HEK293 (cell line): ENCODE measurements around the gene PRRT3.

Source experiments
- CTCF ChIA-PET: fragments of 350-600 bp; formaldehyde crosslinking; extraction: SDS; loops from one replicate; lab custom pipeline; 2021; ENCODE audit warnings: antibody characterized with exemption; lab: Yijun Ruan, JAX
- POLR2A ChIA-PET: fragments of 300-600 bp; formaldehyde crosslinking; extraction: SDS; loops from one replicate; lab custom pipeline; 2020; ENCODE audit warnings: antibody characterized with exemption, inconsistent platforms; lab: Yijun Ruan, JAX
- H3K27ac ChIP-seq: fragments of 200-500 bp; sonication (Bioruptor generic); 2 replicates; pipeline ENCODE4 v1.5.1; 2014; ENCODE audit warnings: low read depth, low read length, control low read depth, inconsistent platforms; ENCODE audit errors: extremely low read depth
- H3K36me3 ChIP-seq, 2 experiments: fragments of 200-500 bp in 1 of 2; sonication (Bioruptor generic) in 1 of 2; 1 replicate in 1 of 2; 2 replicates in 1 of 2; pipeline ENCODE4 v1.5.1; 2014 to 2017; ENCODE audit warnings: inconsistent platforms in 2 of 2, low read length in 2 of 2; ENCODE audit not compliant: control insufficient read depth in 2 of 2, insufficient read depth in 1 of 2
- H3K4me1 ChIP-seq: fragments of 200-500 bp; sonication (Bioruptor generic); 2 replicates; pipeline ENCODE4 v1.5.1; 2014; ENCODE audit warnings: mild to moderate bottlenecking, low read length, inconsistent platforms; ENCODE audit not compliant: control insufficient read depth, insufficient read depth
- H3K4me3 ChIP-seq: 2 replicates; pipeline ENCODE4 v1.5.1; 2011; ENCODE audit warnings: low read depth, mild to moderate bottlenecking, control low read depth, low read length, moderate library complexity
- H3K9me3 ChIP-seq: fragments of 200-500 bp; sonication (Bioruptor generic); 2 replicates; pipeline ENCODE4 v1.5.1; 2014; ENCODE audit warnings: low read depth, low read length, inconsistent platforms; ENCODE audit not compliant: control insufficient read depth, insufficient read depth
- EGR2 ChIP-seq: fragments of 450-650 bp; formaldehyde crosslinking; IDR thresholded peaks from 2 replicates; pipeline ENCODE4 v1.5.1; 2016; ENCODE audit warnings: low read depth, missing biosample characterization, missing genetic modification characterization
- ELK4 ChIP-seq: IDR thresholded peaks from 2 replicates; pipeline ENCODE4 v1.6.1; 2011; ENCODE audit warnings: mild to moderate bottlenecking, low read depth, low read length, borderline replicate concordance
- GLIS1 ChIP-seq: fragments of 450-650 bp; formaldehyde crosslinking; IDR thresholded peaks from 2 replicates; pipeline ENCODE4 v1.5.1; 2016; ENCODE audit warnings: missing biosample characterization, missing genetic modification characterization
- IKZF3 ChIP-seq: fragments of 450-650 bp; IDR thresholded peaks from 2 replicates; pipeline ENCODE4 v1.5.0; 2018; ENCODE audit warnings: missing biosample characterization, mild to moderate bottlenecking, missing genetic modification characterization, moderate library complexity
- MZF1 ChIP-seq: fragments of 450-650 bp; formaldehyde crosslinking; IDR thresholded peaks from 2 replicates; pipeline ENCODE4 v1.5.1; 2017; ENCODE audit warnings: missing biosample characterization, missing genetic modification characterization, borderline replicate concordance
- ZBTB8A ChIP-seq: fragments of 450-650 bp; formaldehyde crosslinking; IDR thresholded peaks from 2 replicates; pipeline ENCODE4 v1.5.1; 2016; ENCODE audit warnings: missing biosample characterization, missing genetic modification characterization
- ZNF155 ChIP-seq: fragments of 450-650 bp; formaldehyde crosslinking; IDR thresholded peaks from 2 replicates; pipeline ENCODE4 v1.5.1; 2016; ENCODE audit warnings: missing biosample characterization, missing genetic modification characterization
- ZNF174 ChIP-seq: fragments of 450-650 bp; formaldehyde crosslinking; IDR thresholded peaks from 2 replicates; pipeline ENCODE4 v1.5.0; 2017; ENCODE audit warnings: missing biosample characterization, mild to moderate bottlenecking, missing genetic modification characterization
- ZNF202 ChIP-seq: fragments of 450-650 bp; formaldehyde crosslinking; IDR thresholded peaks from 2 replicates; pipeline ENCODE4 v1.5.1; 2016; ENCODE audit warnings: missing biosample characterization, missing genetic modification characterization, borderline replicate concordance
- ZNF398 ChIP-seq: fragments of 450-650 bp; formaldehyde crosslinking; IDR thresholded peaks from 2 replicates; pipeline ENCODE4 v1.5.1; 2017; ENCODE audit warnings: missing biosample characterization, missing genetic modification characterization
- ZNF585B ChIP-seq: fragments of 450-650 bp; formaldehyde crosslinking; IDR thresholded peaks from 2 replicates; pipeline ENCODE4 v1.5.1; 2016; ENCODE audit warnings: missing biosample characterization, missing genetic modification characterization
- ZNF624 ChIP-seq: fragments of 450-650 bp; formaldehyde crosslinking; IDR thresholded peaks from 2 replicates; pipeline ENCODE4 v1.5.1; 2017; ENCODE audit warnings: missing biosample characterization, missing genetic modification characterization
- ZNF830 ChIP-seq: fragments of 450-650 bp; IDR thresholded peaks from 2 replicates; pipeline ENCODE4 v1.5.0; 2018; ENCODE audit warnings: missing biosample characterization, missing genetic modification characterization, low read depth, mild to moderate bottlenecking, moderate library complexity
- ZNF843 ChIP-seq: fragments of 450-650 bp; formaldehyde crosslinking; IDR thresholded peaks from 2 replicates; pipeline ENCODE4 v1.5.1; 2016; ENCODE audit warnings: missing biosample characterization, missing genetic modification characterization
- ZSCAN23 ChIP-seq: fragments of 450-650 bp; formaldehyde crosslinking; IDR thresholded peaks from 2 replicates; pipeline ENCODE4 v1.5.1; 2016; ENCODE audit warnings: missing biosample characterization, missing genetic modification characterization
- ZSCAN4 ChIP-seq: fragments of 450-650 bp; formaldehyde crosslinking; IDR thresholded peaks from 2 replicates; pipeline ENCODE4 v1.5.1; 2017; ENCODE audit warnings: missing biosample characterization, missing genetic modification characterization
- TF ChIP-seq, protein P1 (sequence below): fragments of 450-650 bp; formaldehyde crosslinking; IDR thresholded peaks from 2 replicates; pipeline ENCODE4 v1.5.1; 2016; ENCODE audit warnings: missing biosample characterization, missing genetic modification characterization
- TF ChIP-seq, protein P2 (sequence below): fragments of 450-650 bp; formaldehyde crosslinking; IDR thresholded peaks from 2 replicates; pipeline ENCODE4 v1.5.1; 2016; ENCODE audit warnings: missing biosample characterization, missing genetic modification characterization

PRRT3 gene

DNA sequence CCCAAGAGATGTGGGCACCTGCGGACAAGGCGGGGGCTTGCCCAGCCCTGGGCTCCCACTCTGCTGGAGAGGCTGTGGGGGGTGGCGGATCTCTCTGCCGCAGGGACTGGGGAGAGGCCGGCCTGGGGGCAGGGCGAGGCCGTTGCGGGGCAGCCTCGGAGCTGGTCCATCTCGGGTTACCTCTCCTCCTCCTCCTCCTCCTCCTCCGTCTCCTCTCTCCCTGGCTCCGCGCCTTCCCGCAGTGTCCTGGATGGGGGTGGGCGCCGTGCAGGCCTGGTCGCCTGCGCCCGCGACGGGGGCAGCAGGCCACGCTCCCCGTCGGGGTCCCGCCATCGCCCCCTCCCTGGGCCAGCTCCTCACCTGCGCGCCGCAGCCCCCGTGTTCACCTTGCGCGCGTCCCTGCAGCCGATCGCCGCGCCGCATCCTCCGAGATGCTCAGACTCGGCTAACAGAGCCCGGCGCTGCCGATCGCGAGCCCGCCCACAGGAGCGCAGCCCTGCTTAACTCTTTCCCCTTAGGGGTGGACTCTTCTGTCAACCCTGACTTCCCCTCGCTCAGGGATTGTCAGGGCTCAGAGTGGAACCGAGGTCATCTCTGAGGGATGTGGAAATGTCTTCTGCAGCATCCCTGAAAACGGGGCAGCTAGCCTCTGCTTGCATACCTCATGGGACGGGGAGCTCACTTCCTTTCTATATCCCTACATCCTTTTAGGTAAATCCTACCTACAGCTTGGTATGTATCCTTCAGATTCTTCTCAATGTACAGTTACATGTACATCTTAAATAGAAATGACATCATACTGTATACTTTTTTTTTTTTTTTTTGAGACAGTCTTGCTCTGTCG lies at the start of gene PRRT3 (continued):
- TF ChIP-seq, protein P1, sequence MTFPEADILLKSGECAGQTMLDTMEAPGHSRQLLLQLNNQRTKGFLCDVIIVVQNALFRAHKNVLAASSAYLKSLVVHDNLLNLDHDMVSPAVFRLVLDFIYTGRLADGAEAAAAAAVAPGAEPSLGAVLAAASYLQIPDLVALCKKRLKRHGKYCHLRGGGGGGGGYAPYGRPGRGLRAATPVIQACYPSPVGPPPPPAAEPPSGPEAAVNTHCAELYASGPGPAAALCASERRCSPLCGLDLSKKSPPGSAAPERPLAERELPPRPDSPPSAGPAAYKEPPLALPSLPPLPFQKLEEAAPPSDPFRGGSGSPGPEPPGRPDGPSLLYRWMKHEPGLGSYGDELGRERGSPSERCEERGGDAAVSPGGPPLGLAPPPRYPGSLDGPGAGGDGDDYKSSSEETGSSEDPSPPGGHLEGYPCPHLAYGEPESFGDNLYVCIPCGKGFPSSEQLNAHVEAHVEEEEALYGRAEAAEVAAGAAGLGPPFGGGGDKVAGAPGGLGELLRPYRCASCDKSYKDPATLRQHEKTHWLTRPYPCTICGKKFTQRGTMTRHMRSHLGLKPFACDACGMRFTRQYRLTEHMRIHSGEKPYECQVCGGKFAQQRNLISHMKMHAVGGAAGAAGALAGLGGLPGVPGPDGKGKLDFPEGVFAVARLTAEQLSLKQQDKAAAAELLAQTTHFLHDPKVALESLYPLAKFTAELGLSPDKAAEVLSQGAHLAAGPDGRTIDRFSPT (tag by site-specific recombination) = peak; percentile 83
- TF ChIP-seq MZF1 (tag by site-specific recombination) = no peak
- peak; percentile 54; the same call in 1 of the 2 replicates for TF ChIP-seq ZSCAN23 (tag by site-specific recombination)
- peak; percentile 55; the same call in 1 of the 2 replicates for TF ChIP-seq IKZF3 (tag by site-specific recombination)
- TF ChIP-seq ZNF174 (tag by site-specific recombination) = no peak
- peak; percentile 61 for TF ChIP-seq ZNF398
- TF ChIP-seq ZNF843 (tag by site-specific recombination) = no peak
- TF ChIP-seq ZBTB8A (tag by site-specific recombination) = peak; percentile 61
- TF ChIP-seq ZNF585B (tag by site-specific recombination) = no peak

- no peak overlapping the region for H3K27ac ChIP-seq
- no peaks in the 10 kb centered on the region for H3K9me3 ChIP-seq
- ChIA-PET CTCF (interaction anchor here (0.6 kb wide), 1 partner anchor 498 kb away, joined by 3 read pairs; no protein-coding TSS in a partner anchor), POLR2A (interaction anchor here (0.6 to 0.9 kb wide), 2 partner anchors 13 to 322 kb away, joined by 4 to 5 read pairs; partner anchors contain the start of gene EMC3)
- H3K4me3 ChIP-seq = no peak overlapping the region
- H3K4me1 ChIP-seq = no peaks in the 10 kb centered on the region
- H3K36me3 ChIP-seq = peaks cover 33 to 72% of the 10 kb centered on the region in 2 experiments
- TF ChIP-seq ZNF624 (tag by site-specific recombination) = no peak
These were observed 48.5 kb upstream of the PRRT3 start for GRCh38 chr3:10000686-10001085.

- CTCF ChIA-PET = interaction anchor here (0.7 kb wide), 1 partner anchor 333 kb away, joined by 3 read pairs; no protein-coding TSS in a partner anchor
- POLR2A ChIA-PET = interaction anchor here (1.3 to 1.7 kb wide), 2 partner anchors 14 to 17 kb away, joined by 3 to 6 read pairs; no protein-coding TSS in a partner anchor
- Histone ChIP-seq H3K4me1 (no peaks in the 10 kb centered on the region), H3K4me3 (no peak overlapping the region), H3K36me3 (peaks cover 41 to 68% of the 10 kb centered on the region in 2 experiments), H3K27ac (no peak overlapping the region), H3K9me3 (no peaks in the 10 kb centered on the region)
- no peak for TF ChIP-seq ZSCAN4 (tag by site-specific recombination)
- TF ChIP-seq, protein P2, sequence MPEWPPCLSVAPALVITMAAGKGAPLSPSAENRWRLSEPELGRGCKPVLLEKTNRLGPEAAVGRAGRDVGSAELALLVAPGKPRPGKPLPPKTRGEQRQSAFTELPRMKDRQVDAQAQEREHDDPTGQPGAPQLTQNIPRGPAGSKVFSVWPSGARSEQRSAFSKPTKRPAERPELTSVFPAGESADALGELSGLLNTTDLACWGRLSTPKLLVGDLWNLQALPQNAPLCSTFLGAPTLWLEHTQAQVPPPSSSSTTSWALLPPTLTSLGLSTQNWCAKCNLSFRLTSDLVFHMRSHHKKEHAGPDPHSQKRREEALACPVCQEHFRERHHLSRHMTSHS (tag by site-specific recombination) = no peak
- TF ChIP-seq ZNF830 (tag by site-specific recombination) = no peak
- no peak for TF ChIP-seq EGR2 (tag by site-specific recombination)
- no peak for TF ChIP-seq ZNF202 (tag by site-specific recombination)
- TF ChIP-seq GLIS1 (tag by site-specific recombination) = no peak
- no peak for TF ChIP-seq ZNF155 (tag by site-specific recombination)
- no peak for TF ChIP-seq ELK4
These were observed 42.1 kb upstream of the PRRT3 start for GRCh38 chr3:9994086-9994844.
